Smooth muscle cell (in vitro differentiated cells): ENCODE results near the gene TSR3. TPM values are rescaled to one million over a fixed set of nuclear protein-coding genes. Genes with fewer than 3 reads are reported as not detected.

ENCODE experiments used
- DNase-seq: peaks from one replicate; lab custom pipeline; 2025; ENCODE audit not compliant: unreplicated experiment; lab: John Stamatoyannopoulos, UW
- H2AFZ ChIP-seq: fragments of 200-600 bp; sonication (generic); 2 replicates; pipeline ENCODE4 v1.6.0; 2016; ENCODE audit warnings: antibody characterized with exemption, low read depth, mild to moderate bottlenecking
- H3F3A ChIP-seq: fragments of 200-600 bp; sonication (generic); 2 replicates; pipeline ENCODE4 v1.6.0; 2017; ENCODE audit warnings: antibody characterized with exemption, low read depth
- H3K27ac ChIP-seq: fragments of 200-600 bp; sonication (generic); 2 replicates; pipeline ENCODE4 v1.5.1; 2016; ENCODE audit warnings: low read depth, mild to moderate bottlenecking
- H3K27me3 ChIP-seq: fragments of 200-600 bp; sonication (generic); 2 replicates; pipeline ENCODE4 v1.6.1; 2016; ENCODE audit warnings: low read depth, mild to moderate bottlenecking
- H3K36me3 ChIP-seq: fragments of 200-600 bp; sonication (generic); 2 replicates; pipeline ENCODE4 v1.5.1; 2016; ENCODE audit warnings: low read depth
- H3K4me1 ChIP-seq: fragments of 200-600 bp; sonication (generic); 2 replicates; pipeline ENCODE4 v1.5.1; 2016; ENCODE audit warnings: low read depth
- H3K4me2 ChIP-seq: fragments of 200-600 bp; sonication (generic); 2 replicates; pipeline ENCODE4 v1.6.0; 2016; ENCODE audit warnings: mild to moderate bottlenecking
- H3K4me3 ChIP-seq: fragments of 200-600 bp; sonication (generic); 2 replicates; pipeline ENCODE4 v1.5.1; 2016; ENCODE audit warnings: mild to moderate bottlenecking
- H3K79me2 ChIP-seq: fragments of 200-600 bp; sonication (generic); 2 replicates; pipeline ENCODE4 v1.6.0; 2016; ENCODE audit warnings: low read depth, mild to moderate bottlenecking
- H3K9ac ChIP-seq: fragments of 200-600 bp; sonication (generic); 2 replicates; pipeline ENCODE4 v1.6.0; 2016; ENCODE audit warnings: low read depth
- H3K9me3 ChIP-seq: fragments of 200-600 bp; sonication (generic); replicated peaks from 2 replicates; pipeline ENCODE4 v1.5.1; 2016; ENCODE audit warnings: low read depth
- H4K20me1 ChIP-seq: fragments of 200-600 bp; sonication (generic); 2 replicates; pipeline ENCODE4 v1.6.0; 2016; ENCODE audit warnings: low read depth
- CTCF ChIP-seq: fragments of 200-600 bp; sonication (generic); IDR thresholded peaks from 2 replicates; pipeline ENCODE4 v1.5.1; 2017; ENCODE audit warnings: borderline replicate concordance, mild to moderate bottlenecking, antibody characterized with exemption; ENCODE audit not compliant: insufficient read depth, poor library complexity, severe bottlenecking
- WGBS: methylation state at CpG from one replicate; pipeline ENCODE4 v1.1.7; 2016; ENCODE audit warnings: low lambda C conversion rate; 5-methylcytosine and 5-hydroxymethylcytosine counted together
- polyA plus RNA-seq: library from polyadenylated mRNA; unstranded; fragments of >200 nt; fragmentation: Nextera tagmentation; extraction: Ambion mirVana; gene quantifications from 2 replicates; pipeline ENCODE4 v1.2.1, GENCODE V29; 2016
- total RNA-seq: library from RNA; depleted of rRNA; stranded (reverse); fragments of >200 nt; gene quantifications from 2 replicates; pipeline ENCODE4 v1.2.3, GENCODE V29; 2014

The TSR3 gene
- total and polyA plus RNA-seq, 2 experiments from 2014 or later: 54.9 to 142 TPM

GRCh38 chr16:1345651-1346421 is 5.8 kb downstream of the TSR3 start:
- Histone ChIP-seq H2AFZ (no peak overlapping the region), H3K4me1 (no peaks in the 10 kb centered on the region), H3K36me3 (no peaks in the 10 kb centered on the region), H3K4me3 (no peak overlapping the region), H3K27ac (no peak overlapping the region), H3K9ac (no peak overlapping the region), H3K9me3 (no peaks in the 10 kb centered on the region), H3K27me3 (no peaks in the 10 kb centered on the region), H3K79me2 (peaks cover 9% of the 10 kb centered on the region), H4K20me1 (no peaks in the 10 kb centered on the region), H3K4me2 (no peak overlapping the region), H3F3A (no peaks in the 10 kb centered on the region)
- DNase-seq: no peak
- no peak for TF ChIP-seq CTCF
- WGBS: 85% methylated on average over 26 of the region's 31 CpGs

- Histone ChIP-seq H3K36me3 (no peaks in the 10 kb centered on the region), H3F3A (no peaks in the 10 kb centered on the region)
- 77% methylated on average over 7 of the region's 11 CpGs for WGBS
These were observed 6.6 kb downstream of the TSR3 start for GRCh38 chr16:1345087-1345486.

GRCh38 chr16:1344499-1344898 is 7.2 kb downstream of the TSR3 start:
- Histone ChIP-seq H3F3A (no peaks in the 10 kb centered on the region), H3K4me2 (no peak overlapping the region), H3K4me3 (no peak overlapping the region), H3K79me2 (no peaks in the 10 kb centered on the region), H3K9ac (no peak overlapping the region), H3K9me3 (no peaks in the 10 kb centered on the region), H3K27me3 (no peaks in the 10 kb centered on the region), H3K36me3 (no peaks in the 10 kb centered on the region), H4K20me1 (no peaks in the 10 kb centered on the region), H2AFZ (no peak overlapping the region), H3K4me1 (no peaks in the 10 kb centered on the region), H3K27ac (no peak overlapping the region)
- no peak for TF ChIP-seq CTCF
- 94% methylated on average over 14 of the region's 14 CpGs for WGBS
- no peak for DNase-seq

More at GRCh38 chr16:1345087-1345486, 6.6 kb downstream of the TSR3 start:
- no peak overlapping the region for H3K9ac ChIP-seq
- H2AFZ ChIP-seq: no peak overlapping the region
- no peak overlapping the region for H3K4me2 ChIP-seq
- H3K4me1 ChIP-seq: no peaks in the 10 kb centered on the region
- H3K79me2 ChIP-seq: peaks cover 1% of the 10 kb centered on the region
- no peak for DNase-seq
- H3K9me3 ChIP-seq: no peaks in the 10 kb centered on the region
- no peak overlapping the region for H3K4me3 ChIP-seq
- no peaks in the 10 kb centered on the region for H4K20me1 ChIP-seq
- TF ChIP-seq CTCF: no peak
- no peak overlapping the region for H3K27ac ChIP-seq
- H3K27me3 ChIP-seq: no peaks in the 10 kb centered on the region
